AG04450 (cell line): ENCODE data around the gene ADSL. TPM values are rescaled to one million over a fixed set of nuclear protein-coding genes. Genes with fewer than 3 reads are reported as not detected.

ENCODE experiments used
- CTCF ChIA-PET: fragments of 300-600, 350-600 bp; formaldehyde crosslinking; extraction: SDS; loops from one replicate; lab custom pipeline; 2022; ENCODE audit warnings: antibody characterized with exemption, inconsistent platforms; lab: Charles Lee
- POLR2A ChIA-PET: fragments of 350-600 bp; formaldehyde crosslinking; extraction: SDS; loops from one replicate; lab custom pipeline; 2021; ENCODE audit warnings: antibody characterized with exemption, inconsistent platforms; lab: Yijun Ruan, JAX
- DNase-seq: peaks from one replicate; pipeline ENCODE4 v3.0.0-alpha.2; 2011; ENCODE audit warnings: low read depth, low spot score
- H3K27ac ChIP-seq: one replicate; pipeline ENCODE4 v1.5.1; 2012; ENCODE audit warnings: low read depth, low read length, control low read depth
- H3K27me3 ChIP-seq: one replicate; pipeline ENCODE4 v1.6.0; 2012; ENCODE audit warnings: low read length; ENCODE audit not compliant: control insufficient read depth, insufficient read depth
- H3K4me3 ChIP-seq: 2 replicates; pipeline ENCODE4 v1.5.1; 2011; ENCODE audit warnings: mild to moderate bottlenecking, low read depth, low read length, control low read depth
- H3K9me3 ChIP-seq: 2 replicates; pipeline ENCODE4 v1.5.1; 2012; ENCODE audit warnings: low read length; ENCODE audit not compliant: control insufficient read depth, insufficient read depth
- CTCF ChIP-seq: IDR thresholded peaks from 2 replicates; pipeline ENCODE4 v1.5.1; 2011; ENCODE audit warnings: low read depth, low read length, control low read depth, inconsistent platforms
- polyA plus RNA-seq: library from polyadenylated mRNA; depleted of rRNA; stranded (reverse); fragments of >200 nt; gene quantifications from 2 replicates; pipeline ENCODE4 v1.2.3, GENCODE V29; 2011

Gene ADSL
- polyA plus RNA-seq, 1 experiment, result 116 TPM

- TF ChIP-seq CTCF, result no peak
- CTCF ChIA-PET, result no interaction called here
- H3K9me3 ChIP-seq, result no peaks in the 10 kb centered on the region
- POLR2A ChIA-PET, result no interaction called here
- H3K27ac ChIP-seq, result no peak overlapping the region
- H3K4me3 ChIP-seq, result no peak overlapping the region
- DNase-seq, result no peak
- H3K27me3 ChIP-seq, result no peaks in the 10 kb centered on the region
These were observed 34.2 kb upstream of the ADSL start for GRCh38 chr22:40312050-40312449.

GRCh38 chr22:40313007-40313406 lies 33.3 kb upstream of the ADSL start:
- H3K4me3 ChIP-seq, result no peak overlapping the region
- H3K27me3 ChIP-seq, result no peaks in the 10 kb centered on the region
- no peak overlapping the region for H3K27ac ChIP-seq
- ChIA-PET POLR2A (no interaction called here), CTCF (no interaction called here)
- no peaks in the 10 kb centered on the region for H3K9me3 ChIP-seq
- no peak for TF ChIP-seq CTCF
- no peak for DNase-seq

GRCh38 chr22:40314041-40314440 lies 32.3 kb upstream of the ADSL start:
- Histone ChIP-seq H3K27ac (no peak overlapping the region), H3K27me3 (no peaks in the 10 kb centered on the region), H3K9me3 (peaks cover 2% of the 10 kb centered on the region; the same call in 1 of the 2 replicates), H3K4me3 (no peak overlapping the region)
- no peak for DNase-seq
- no peak for TF ChIP-seq CTCF
- POLR2A ChIA-PET, result no interaction called here
- CTCF ChIA-PET, result interaction anchor here (1.1 kb wide), 1 partner anchor 34 kb away, joined by 3 read pairs; no protein-coding TSS in a partner anchor

DNA sequence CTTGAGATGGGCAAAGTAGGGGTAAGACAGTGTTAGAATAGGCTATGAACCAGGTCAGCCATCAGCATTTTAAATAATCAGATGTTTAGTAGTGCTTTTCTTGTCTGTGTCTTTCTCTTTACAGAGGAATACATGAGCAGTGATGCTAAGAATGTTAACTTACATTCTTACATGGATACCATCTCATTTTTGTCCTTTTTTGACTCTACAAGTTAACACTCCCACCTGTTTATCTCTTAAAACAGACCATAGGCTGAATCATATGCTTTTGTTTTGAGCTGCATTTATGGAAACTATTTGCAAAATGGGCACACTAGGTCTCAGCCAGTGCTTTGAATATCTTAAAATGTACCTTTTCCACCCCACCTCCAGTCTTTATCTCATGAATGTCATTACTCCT lies 25.6 kb upstream of the ADSL start:
- peaks cover 2% of the 10 kb centered on the region; the same call in 1 of the 2 replicates for H3K9me3 ChIP-seq
- no peak for DNase-seq
- ChIA-PET POLR2A (no interaction called here), CTCF (no interaction called here)
- H3K27me3 ChIP-seq, result no peaks in the 10 kb centered on the region
- TF ChIP-seq CTCF, result no peak
- no peak overlapping the region for H3K27ac ChIP-seq
- no peak overlapping the region for H3K4me3 ChIP-seq

- ChIA-PET POLR2A (no interaction called here), CTCF (no interaction called here)
- Histone ChIP-seq H3K27ac (peak overlapping the region; percentile 47), H3K9me3 (peaks cover 2% of the 10 kb centered on the region; the same call in 1 of the 2 replicates), H3K27me3 (no peaks in the 10 kb centered on the region), H3K4me3 (no peak overlapping the region)
- no peak for DNase-seq
- no peak for TF ChIP-seq CTCF
These were observed 24.3 kb upstream of the ADSL start for GRCh38 chr22:40322021-40322420.
